Measurements from ENCODE around the gene RAPGEF1.
"Not testable (repeated sequence)": the region's sequence is repeated elsewhere in the genome, so short reads cannot be mapped to it uniquely, and the experiment has no call there.

RAPGEF1 gene

DNA sequence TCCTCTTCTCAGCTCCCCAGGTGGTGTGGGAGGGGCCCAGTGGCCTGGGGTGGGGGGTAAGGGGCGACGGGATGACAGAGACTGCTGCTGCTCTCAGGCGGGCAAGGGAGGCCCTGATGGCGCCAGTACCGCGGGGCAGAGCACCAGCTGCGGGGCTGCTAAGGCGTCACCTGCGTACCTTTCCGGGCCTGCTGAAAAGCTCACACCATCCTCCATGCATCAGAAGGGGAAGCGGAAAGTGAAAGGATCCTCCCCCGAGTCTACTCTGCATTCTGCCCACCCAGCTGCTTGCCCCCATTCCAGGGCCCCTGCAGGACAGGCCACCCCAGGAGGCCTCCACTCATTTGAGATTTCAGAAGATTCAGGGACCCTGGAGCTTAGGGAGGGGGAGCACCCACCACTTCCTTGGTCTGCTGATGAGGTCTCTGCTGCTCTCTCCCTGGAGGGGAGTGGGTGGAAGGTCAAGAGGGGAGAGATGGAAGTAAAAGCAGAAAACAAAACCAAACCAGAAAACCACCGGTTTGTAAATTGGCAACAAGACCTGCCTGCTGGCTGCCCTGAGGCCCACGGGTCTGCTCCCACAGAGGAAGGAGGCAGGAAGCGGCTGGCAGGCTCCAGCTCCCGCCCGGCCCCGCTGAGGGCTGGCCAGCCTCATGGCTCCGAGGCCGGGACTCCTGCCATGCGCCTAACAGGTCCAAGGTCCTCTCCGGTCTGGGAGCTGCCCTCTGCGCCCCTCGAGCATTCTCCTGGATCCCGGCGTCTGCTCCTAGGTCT, 161.0 kb downstream of the RAPGEF1 start:
- peak; percentile 59 for DNase-seq

DNA sequence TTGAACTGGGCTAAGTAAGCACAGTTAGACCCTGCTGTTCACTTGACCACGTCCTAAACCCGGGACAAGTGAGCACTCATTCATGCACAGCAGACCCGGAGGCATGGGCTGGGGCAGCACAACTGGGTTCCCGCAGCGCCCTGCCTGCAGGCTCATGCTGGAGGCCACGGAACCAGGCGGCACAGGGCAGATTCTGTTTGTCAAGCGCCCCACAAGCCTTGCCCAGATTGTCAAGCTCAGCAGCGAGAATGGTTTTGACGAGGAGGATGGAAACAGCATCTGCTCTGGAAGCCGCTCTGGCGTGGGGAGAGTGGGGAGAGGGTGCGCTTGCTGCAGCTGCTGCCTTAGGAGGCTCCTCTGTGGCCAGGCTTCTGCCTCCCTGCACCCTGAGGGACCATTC, 161.9 kb downstream of the RAPGEF1 start:
- DNase-seq = no peak

DNA sequence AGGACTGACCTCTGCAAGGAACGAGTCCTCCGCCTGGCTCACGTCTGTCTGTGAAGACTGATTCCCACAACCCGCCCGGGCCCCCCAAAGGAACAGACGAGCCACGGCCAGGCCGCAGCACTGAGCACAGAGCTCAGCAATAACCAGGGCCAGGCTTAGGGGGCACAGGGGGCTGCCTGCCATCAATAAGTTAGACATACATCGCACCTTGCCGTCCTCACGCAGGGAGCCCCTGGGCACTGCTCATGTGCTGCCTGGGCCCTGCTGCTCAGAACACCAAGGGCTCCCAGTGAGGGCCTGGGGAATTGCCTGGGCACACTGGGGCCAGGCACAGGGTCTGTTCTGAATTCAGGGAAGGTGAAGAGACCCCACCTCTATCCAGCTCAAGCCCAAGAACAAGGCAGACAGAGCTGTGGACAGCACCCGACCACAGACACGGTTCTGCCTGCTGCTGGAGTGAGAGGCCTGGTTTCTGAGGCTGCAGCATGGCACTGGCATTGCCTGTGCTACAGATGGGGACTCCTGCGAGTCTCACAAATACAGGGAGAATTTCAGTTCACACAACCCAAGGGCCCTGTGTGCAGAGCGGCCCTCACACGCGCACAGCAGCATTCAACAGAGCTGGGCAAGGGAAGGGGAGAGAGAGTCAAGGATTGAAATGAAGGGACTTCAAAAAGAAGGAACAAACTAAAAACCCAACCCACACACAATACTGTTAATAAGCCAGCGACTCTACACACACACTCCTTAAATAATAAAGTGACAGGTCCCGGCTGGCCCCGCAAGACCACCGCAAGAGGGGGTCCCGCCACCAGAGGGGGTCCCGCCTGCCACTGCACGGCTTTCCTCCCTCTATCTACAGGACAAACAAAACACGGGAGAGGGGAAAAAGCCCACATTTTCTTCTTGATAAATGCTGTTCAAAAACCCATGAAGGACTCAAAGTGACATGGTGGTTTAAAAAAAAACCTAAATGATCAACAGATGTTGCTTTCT, 162.6 kb downstream of the RAPGEF1 start:
- DNase-seq = no peak

DNA sequence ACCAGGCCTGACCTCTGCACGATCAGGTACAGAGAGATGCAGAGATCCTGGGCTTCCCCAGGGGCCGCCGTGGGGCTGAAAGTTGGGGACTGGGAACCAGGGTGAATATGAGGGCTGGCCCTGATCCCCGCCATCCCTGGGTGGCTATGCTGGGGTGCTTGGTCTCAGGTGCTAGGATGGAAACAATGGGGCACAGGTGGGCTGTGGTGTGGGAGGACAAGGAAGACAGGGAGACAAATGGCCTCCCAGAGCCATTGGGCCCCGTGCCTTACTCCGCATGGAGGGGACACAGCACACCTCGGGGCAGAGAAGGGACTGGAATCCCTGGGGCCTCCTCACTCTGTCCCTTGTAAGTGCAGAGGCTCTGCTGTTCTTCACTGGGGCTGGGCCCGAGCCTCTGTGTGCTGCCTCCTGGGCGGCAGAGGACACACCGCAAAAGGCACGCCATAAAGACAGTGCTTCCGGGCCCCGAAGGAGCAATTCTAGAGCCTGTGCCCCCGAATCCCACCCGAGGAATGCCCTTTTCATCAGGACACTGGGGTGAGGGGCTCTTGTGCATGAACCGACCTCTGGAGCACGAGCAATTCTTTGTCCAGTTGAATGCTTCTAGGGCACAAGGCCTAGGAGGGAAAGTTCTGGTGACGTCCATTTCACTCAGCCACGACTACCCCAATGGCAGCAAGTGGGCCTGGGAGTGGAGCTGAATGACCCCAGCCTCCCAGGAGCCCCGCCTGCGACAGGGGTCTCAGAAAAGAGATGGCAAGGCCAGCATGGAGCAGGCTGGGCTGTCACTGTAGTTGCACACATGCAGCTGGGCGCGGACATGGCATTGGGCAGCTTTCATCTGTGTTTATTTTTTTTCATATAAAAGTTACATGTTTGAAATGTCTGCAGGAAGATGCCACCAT, 163.7 kb downstream of the RAPGEF1 start:
- no peak for DNase-seq

DNA sequence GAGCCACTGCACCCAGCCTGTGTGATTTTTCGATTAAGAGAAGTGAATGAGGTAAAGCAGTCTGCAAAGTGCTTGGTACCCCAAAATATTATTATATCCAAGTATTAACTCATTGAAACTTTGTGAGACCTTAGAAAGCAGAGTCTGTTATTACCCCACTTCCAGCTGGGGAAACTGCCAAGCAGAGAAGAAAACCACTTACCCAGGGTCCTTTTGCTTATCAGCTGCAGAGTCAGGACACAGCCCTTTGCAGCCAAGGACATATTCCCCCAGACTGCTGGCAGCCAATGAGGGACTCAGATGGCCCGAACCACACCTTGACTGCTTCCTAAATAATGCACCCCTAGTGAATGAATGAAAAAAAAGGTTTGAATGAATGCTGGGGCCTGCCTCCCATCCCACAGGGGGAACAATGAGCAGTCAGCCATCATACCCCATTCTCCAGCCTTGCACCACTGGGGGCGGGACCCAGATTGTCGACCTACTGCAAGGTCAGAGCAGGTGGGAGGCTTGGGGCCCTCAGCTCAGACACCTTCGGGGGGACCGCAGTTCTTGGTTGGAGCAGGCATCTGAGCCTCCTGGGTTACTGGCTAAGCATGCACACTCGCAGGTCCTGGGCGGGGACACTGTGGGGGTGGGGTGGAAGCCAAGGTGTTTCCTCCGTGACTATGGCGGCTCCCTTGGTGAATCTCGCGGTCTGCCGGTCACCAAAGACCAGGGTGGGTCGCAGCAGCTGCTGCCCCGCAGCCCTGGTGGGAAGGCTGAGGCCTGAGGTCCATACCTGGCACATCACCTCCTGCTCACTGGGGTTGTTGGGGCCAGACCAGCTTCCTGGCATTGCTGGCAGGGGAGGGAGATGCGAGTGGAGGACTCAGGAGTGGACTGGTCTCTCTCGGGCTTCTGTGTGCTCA, 164.9 kb downstream of the RAPGEF1 start:
- DNase-seq = no peak

DNA sequence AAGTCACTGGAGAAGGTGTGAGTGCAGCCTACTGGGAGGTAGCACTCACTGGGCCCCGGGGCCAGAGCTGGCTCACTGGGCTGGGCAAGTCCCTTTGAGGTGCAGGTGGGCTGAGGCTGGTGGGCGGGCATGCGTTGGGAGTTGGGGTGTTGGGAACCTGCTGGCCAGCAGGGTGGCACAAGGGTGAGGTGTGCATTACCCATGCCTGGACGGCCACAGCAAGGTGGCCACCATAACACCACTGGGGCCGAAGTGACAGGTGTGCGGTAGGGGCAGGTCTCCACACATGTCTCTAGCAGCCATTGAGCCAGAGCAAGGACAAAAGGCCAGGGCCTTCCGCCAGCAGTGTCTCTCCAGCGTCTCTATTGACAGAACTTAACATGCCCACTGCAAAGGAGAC, 172.0 kb downstream of the RAPGEF1 start:
- no peak for DNase-seq

DNA sequence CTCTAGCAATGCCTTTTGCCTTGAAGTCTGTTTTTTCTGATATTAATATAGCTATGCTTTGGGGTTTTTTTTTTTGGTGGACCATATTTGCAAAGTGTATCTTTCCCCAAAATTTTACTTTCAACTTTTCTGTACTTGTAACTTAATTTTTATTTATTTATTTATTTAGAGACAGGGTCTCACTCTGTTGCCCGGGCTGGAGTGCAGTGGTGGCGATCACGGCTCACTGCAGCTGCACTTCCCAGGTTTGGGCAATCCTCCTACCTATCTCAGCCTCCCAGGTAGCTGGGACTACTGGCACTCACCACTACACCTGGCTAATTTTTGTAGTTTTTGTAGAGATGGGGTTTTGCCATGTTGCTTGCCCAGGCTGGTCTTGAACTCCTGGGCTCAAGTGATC, 173.7 kb downstream of the RAPGEF1 start:
- no peak for DNase-seq

DNA sequence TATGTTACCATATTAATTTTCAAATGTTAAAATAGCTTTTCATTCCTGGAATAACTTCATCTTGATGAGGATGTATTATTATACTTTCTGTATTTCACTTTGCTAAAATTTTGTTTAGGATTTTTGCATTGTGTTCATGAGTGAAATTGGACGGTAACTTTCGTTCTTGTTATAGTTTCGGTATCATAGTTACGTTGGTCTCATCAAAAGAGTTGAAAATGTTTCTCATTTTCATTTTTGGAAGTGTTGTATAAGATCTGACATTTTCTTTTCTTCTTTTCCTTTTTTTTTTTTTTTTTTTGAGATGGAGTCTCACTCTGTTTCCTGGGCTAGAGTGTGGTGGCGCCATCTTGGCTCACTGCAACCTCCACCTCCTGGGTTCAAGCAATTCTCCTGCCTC, 174.5 kb downstream of the RAPGEF1 start:
- DNase-seq = no peak

DNA sequence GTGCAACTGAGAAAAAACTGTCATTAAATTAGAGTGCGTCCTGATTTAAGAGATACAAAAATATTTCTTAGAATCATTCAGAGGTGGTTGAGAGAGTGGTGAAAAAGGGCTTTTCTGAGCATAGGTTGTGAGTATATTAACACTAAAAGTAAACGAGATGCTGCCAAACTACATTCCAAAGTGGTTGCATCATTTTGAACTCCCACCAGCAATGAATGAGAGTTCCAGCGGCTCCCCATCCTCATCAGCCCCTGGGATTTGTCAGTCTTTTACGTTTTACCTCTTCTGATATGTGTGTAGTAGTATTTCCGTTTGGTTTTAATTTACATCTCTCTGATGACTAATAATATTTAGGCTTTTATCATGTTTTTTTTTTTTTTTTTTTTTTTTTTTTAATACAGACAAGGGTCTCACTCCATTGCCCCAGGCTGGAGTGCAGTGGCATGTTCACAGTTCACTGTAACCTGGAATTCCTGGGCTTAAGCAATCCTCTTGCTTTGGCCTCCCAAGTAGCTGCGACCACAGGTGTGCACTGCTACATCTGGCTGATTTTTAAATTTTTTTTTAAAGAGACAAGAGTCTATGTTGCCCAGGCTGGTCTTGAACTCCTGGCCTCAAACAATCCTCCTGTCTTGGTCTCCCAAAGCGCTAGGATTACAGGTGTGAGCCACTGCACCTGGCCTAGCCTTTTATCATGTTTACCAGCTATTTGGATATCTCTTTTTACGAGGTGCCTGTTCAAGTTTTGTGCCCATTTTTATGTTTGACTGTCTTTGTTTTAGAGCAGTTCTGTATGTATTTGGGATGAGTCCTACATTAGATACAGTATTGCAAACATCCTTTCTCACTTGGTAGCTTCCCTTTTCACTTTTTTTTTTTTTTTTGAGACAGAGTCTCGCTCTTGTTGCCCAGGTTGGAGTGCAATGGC, 177.6 kb downstream of the RAPGEF1 start:
- DNase-seq = no peak

DNA sequence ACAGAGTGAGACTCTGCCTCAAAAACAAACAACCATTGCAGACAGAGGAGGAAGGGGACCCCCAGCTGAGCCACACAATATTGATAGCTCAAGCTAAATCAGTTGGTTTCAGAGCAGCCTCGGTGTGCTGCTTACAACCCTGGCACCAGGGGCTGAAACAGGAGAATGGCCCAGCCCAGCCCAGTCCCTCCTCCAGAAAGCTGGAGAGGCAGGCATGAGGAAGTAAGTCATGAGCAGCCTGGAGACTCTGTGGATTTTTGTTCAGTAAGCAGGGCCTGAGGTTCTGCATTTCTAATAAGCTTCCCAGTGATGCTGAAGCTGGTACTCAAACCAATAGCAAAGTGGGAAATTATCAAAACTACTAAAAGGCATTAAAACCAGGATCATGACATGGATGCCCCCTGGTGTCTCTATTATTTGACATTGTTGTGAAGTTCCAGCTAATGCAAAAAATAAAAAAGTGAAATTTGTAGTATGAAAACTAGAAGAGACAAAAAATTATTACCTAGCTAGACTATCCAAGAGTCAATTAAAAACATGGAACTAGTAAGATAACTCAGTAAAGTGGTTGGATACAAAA, 180.4 kb downstream of the RAPGEF1 start:
- no peak for DNase-seq

DNA sequence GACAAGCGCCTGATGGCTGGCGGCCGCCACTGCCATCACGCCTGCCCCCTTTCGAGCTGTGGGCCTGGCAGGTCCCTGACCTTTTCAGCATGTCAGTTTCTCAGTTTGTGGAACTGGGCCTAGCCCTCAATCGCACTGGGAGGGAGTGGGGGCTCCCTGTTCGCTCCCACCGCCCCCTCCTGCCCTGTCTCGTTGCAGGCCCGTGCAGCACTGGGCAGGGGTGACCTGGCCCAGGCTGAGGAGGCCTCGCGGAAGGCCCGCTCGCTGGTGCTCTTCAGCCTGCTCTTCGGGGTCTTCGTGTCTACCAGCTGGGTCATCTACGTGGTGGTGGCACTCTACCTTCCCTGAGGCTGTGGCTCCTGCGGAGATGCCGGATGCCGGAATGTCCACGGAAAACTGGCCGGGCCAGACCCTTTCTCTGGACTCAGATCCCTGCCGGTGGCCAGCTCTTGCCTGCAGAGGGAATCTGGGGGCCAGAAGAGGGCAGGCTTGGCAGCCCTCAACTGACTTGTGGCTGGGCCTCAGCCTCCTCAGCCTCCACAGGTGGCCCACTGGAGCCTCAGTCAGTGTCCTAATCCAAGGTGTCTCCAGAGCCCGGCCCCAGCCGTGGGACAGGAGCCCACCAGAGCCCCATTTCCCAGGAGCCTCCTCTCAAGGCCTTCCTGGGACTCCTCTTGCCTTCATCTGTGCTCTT, 181.9 kb downstream of the RAPGEF1 start:
- DNase-seq = no peak

DNA sequence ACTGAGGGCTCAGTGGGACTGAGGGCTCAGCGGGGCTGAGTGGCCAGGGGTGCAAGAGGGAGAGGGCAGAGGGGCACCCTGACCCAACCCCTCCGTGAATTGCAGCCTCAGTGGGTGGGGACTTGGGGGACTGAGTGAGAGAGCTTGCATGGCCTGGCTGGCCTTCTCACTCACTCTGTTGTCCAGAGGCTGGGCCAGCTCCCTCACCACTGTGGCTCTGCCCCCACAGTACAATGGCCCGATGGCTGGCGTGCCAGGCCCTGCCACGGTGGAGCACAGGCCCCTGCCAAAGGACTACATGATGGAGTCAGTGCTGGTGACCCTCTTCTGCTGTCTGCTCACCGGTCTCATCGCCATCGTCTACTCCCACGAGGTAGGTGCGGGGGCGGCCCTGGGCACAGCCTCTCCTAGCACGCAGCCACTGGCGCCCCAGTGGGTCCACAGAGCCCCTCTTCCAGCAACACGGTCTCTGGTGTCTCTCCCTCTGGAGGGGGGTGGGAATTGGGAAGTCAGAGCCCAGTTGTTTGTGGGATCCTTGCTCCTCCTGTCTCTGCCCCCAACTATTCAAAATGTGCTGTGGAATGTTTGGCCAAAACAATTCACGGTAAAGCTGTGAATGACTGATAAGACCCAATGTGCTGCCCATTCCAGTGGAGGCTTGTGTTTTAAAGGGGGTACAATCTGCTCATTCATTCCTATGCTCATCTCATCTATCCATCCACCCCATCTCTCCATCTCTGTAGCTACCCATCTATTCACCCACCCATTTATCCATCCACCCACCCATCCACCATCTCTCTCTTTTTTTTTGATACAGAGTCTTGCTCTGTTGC, 183.8 kb downstream of the RAPGEF1 start:
- DNase-seq = no peak

DNA sequence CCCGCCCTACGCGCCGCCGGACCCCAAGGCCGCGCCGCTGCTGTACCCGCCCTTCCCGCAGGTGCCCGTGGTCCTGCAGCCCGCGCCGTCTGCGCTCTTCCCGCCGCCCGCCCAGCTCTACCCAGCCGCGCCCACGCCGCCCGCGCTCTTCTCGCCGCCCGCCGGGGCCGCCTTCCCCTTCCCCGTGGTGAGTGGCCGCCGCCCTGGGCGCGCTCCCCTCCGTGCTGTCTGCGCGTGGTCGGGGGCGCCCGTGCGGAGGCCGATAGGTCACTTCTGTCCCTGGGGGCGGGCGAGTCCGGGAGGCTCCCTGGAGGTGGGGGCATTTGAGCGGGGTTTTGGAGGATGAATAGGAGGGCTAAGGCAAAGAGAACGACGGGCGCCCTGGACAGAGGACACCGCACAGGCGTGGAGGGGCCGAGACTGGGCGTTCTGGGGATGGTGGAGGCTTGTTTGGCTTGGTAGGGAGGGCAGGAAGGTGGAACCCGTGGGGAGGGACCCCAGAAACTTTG, 185.0 kb downstream of the RAPGEF1 start:
- no peak for DNase-seq

DNA sequence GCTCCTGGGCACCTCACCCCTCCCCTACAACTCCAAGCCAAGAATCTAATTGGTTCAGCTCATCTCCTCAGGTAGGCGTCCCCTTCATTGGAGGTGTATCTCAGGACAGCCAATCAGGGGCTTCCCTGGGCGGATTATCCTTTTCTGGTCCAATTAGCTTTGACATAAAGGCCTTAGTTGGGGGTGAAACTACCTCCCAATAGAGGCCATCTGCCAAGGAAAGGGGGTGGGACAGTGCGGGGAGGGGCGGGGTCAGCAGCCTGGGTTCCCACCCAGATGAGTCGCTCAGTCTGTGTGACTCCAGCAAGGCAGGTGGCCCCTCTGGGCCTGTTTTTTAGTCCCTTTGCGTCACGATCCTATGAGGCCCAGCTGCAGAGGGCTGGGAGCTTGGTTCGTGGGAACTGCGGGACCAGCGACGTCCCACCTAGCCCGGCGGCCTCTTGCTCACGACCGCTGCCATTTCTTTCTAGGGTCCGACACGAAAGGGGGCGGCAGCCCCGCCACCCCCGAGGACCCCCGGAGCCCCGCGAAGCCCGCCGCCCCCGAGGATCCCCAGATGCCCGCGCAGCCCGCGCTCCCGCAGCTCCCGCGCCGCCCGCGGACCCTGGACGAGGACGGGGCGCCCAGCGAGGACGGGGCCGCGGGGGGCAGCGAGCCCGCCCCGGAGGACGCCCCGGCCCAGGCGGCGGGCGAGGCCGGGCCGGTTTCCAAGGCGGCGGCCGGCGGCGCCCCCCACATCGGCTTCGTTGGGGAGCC, 185.6 kb downstream of the RAPGEF1 start:
- DNase-seq = no peak

DNA sequence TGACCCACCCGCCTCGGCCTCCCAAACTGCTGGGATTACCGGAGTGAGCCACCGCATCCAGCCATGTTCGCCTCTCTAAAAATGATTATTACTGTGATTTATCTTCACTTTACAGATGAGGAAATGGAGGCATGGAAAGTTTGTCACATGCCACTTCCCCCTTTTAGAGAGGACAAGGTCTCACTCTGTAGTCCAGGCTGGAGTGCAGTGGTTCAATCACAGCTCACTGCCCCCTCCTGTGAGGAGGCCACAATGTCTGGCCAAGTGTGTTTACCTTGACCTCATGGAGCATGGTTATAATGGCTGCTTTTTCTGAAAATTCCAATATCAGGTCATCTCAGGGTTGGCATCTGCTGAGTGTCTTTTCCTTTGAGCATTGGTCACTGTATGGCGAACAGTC, 187.8 kb downstream of the RAPGEF1 start:
- no peak for DNase-seq

DNA sequence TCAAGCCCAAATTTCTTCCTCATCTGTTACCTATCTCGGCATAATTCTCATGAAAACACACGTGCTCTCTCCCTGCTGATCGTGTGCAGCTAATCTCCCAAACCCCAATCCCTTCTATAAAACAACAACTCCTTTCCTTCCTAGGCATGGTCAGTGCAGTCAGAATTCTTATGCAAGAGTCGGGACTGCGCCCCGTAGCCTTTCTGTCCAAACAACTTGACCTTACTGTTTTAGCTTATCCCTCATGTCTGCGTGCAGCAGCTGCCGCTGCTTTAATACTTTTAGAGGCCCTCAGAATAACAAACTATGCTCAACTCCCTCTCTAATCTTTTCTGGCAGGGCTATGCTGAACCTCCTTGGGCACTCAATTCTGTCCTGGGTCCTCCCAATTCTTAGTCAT, 189.4 kb downstream of the RAPGEF1 start:
- not testable (repeated sequence) for DNase-seq

DNA sequence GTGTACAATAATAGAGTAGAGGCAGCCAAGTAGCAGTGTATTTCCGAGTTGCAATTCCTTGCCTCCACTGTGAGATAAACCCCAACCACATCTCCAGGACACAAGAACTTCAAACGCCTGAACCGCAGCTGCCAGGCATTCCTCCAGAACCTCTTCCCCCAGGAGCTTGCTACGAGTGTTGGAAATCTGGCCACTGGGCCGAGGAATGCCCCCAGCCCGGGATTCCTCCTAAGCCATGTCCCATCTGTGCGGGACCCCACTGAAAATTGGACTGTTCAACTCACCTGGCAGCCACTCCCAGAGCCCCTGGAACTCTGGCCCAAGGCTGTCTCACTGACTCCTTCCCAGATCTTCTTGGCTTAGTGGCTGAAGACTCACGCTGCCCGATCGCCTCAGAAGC, 190.7 kb downstream of the RAPGEF1 start:
- DNase-seq = not testable (repeated sequence)

Data from CD4-positive, alpha-beta T cell treated with Interleukin-12 subunit alpha and Interleukin-12 subunit beta, for 1 hour (primary cell).